Esophagus muscularis mucosa (tissue), 4 donors: ENCODE data around the gene HPS6. TPM values are rescaled to one million over a fixed set of nuclear protein-coding genes. Genes with fewer than 3 reads are reported as not detected.
"Not testable (repeated sequence)": the region's sequence is repeated elsewhere in the genome, so short reads cannot be mapped to it uniquely, and the experiment has no call there.

ENCODE experiments used
- DNase-seq: peaks from one replicate; pipeline ENCODE4 v3.0.0-alpha.2; 2017; ENCODE audit errors: extremely low spot score
- H3K27ac ChIP-seq, 4 donors: fragments of 200-600 bp; sonication (generic); replicated peaks in 1 of 4; 1 replicate in 3 of 4; 2 replicates in 1 of 4; pipeline ENCODE4 v1.5.1; 2016 to 2019; ENCODE audit warnings: mild to moderate bottlenecking in 1 of 4
- H3K27me3 ChIP-seq, 4 donors: fragments of 200-600 bp; sonication (generic); one replicate each; pipeline versions ENCODE4 v1.5.1 to v1.6.0; 2016 to 2019
- H3K36me3 ChIP-seq, 4 donors: fragments of 200-600 bp; sonication (generic); one replicate each; pipeline ENCODE4 v1.5.1; 2016 to 2019
- H3K4me1 ChIP-seq, 4 donors: fragments of 200-600 bp; sonication (generic); one replicate each; pipeline ENCODE4 v1.5.1; 2016 to 2019
- H3K4me3 ChIP-seq, 4 donors: fragments of 200-600 bp; sonication (generic); 1 replicate in 2 of 4; 2 replicates in 2 of 4; pipeline ENCODE4 v1.5.1; 2016 to 2019; ENCODE audit warnings: mild to moderate bottlenecking in 4 of 4, moderate library complexity in 1 of 4
- H3K9me3 ChIP-seq, 4 donors: fragments of 200-600 bp; sonication (generic); 1 replicate in 3 of 4; 2 replicates in 1 of 4; pipeline ENCODE4 v1.5.1; 2016 to 2019
- EP300 ChIP-seq: sonication (generic); formaldehyde crosslinking; IDR thresholded peaks from one replicate; pipeline ENCODE4 v1.6.1; 2017; ENCODE audit warnings: antibody characterized with exemption
- POLR2A ChIP-seq: fragments of 450-650 bp; IDR thresholded peaks from one replicate; pipeline ENCODE4 v1.6.1; 2017; ENCODE audit warnings: antibody characterized with exemption, moderate library complexity, mild to moderate bottlenecking, low read depth
- POLR2AphosphoS5 ChIP-seq, 2 donors: sonication (generic); formaldehyde crosslinking; IDR thresholded peaks; one replicate each; pipeline ENCODE4 v1.6.1; 2017; ENCODE audit warnings: antibody characterized with exemption in 2 of 2
- WGBS: methylation state at CpG from one replicate; pipeline ENCODE4 v1.1.5; 2018; 5-methylcytosine and 5-hydroxymethylcytosine counted together
- intact Hi-C: fragments of 100-400 bp; cut with DNase I; formaldehyde crosslinking; loops from one replicate; pipeline ENCODE4 v1.15.1; 2023
- total RNA-seq, 4 donors: library from RNA; depleted of rRNA; stranded (reverse); fragments of >200 nt; gene quantifications; one replicate each; pipeline versions ENCODE4 v1.1.0 to v1.2.1, GENCODE V29; 2016
- TF ChIP-seq, protein P1 (sequence below), 3 experiments: fragments of 200-600 bp in 2 of 3; fragments of 450-650 bp in 1 of 3; sonication (generic) in 2 of 3; IDR thresholded peaks; one replicate each; pipeline ENCODE4 v1.5.1; 2017 to 2019; ENCODE audit warnings: antibody characterized with exemption in 3 of 3, mild to moderate bottlenecking in 2 of 3, moderate library complexity in 1 of 3

The HPS6 gene
- total RNA-seq, 4 donors from 2014 or later: 21.2 to 40.0 (median 28.2) TPM

DNA sequence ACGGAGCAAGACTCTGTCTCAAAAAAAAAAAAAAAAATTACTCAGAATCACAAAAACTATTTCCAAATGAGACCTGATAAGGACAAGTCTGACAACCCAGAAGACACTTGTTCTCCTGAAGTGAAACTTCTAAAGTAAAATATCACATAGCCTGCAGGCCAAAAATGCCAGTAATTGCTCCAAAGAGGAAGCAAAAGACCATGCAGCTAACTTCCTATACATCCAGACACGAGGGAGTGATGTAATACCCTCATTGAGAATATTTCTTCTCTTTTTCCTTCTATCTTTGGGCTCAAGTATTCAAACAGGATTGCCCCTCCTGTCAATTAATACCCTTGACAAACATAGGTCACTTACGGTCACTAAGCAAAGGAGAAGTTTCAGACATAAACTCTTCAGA is 40.4 kb upstream of the HPS6 start:
- H3K4me1 ChIP-seq: no peaks in the 10 kb centered on the region
- H3K27me3 ChIP-seq: no peaks in the 10 kb centered on the region
- no peak for DNase-seq
- intact Hi-C loops: no loop called here
- no peak overlapping the region for H3K4me3 ChIP-seq
- TF ChIP-seq POLR2AphosphoS5 (IDR thresholded peaks at IDR 0.05): no peak
- TF ChIP-seq POLR2A: no peak
- TF ChIP-seq, protein P1, sequence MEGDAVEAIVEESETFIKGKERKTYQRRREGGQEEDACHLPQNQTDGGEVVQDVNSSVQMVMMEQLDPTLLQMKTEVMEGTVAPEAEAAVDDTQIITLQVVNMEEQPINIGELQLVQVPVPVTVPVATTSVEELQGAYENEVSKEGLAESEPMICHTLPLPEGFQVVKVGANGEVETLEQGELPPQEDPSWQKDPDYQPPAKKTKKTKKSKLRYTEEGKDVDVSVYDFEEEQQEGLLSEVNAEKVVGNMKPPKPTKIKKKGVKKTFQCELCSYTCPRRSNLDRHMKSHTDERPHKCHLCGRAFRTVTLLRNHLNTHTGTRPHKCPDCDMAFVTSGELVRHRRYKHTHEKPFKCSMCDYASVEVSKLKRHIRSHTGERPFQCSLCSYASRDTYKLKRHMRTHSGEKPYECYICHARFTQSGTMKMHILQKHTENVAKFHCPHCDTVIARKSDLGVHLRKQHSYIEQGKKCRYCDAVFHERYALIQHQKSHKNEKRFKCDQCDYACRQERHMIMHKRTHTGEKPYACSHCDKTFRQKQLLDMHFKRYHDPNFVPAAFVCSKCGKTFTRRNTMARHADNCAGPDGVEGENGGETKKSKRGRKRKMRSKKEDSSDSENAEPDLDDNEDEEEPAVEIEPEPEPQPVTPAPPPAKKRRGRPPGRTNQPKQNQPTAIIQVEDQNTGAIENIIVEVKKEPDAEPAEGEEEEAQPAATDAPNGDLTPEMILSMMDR (IDR thresholded peaks at IDR 0.05): no peak
- no peaks in the 10 kb centered on the region for H3K9me3 ChIP-seq
- H3K36me3 ChIP-seq: peaks cover 49 to 99% (median 87%) of the 10 kb centered on the region in 4 donors
- 77% methylated on average over 3 of the region's 3 CpGs for WGBS
- H3K27ac ChIP-seq: no peak overlapping the region

DNA sequence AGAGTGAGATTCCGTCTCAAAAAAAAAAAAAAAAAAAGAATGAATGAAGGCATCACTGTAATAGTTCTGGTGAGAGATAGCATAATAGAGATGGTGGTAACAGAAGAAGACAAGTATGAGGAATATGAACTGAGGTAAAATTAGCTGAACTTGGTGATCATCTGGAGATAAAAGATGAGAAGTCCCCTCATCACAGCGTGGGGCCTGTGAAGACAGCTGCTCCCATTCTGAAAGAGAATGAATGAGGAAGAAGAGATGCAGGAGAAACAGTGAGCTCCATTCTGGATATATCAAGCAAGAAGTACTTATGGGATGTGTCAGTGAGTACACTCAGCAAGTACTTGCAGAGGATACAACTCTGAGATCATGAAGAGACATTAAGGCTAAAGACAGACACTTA is 37.9 kb upstream of the HPS6 start:
- intact Hi-C loops: no loop called here
- 96% methylated on average over 2 of the region's 2 CpGs for WGBS

GRCh38 chr10:102033787-102034186 is 31.4 kb upstream of the HPS6 start:
- Histone ChIP-seq H3K36me3 (peaks cover 44 to 94% (median 79%) of the 10 kb centered on the region in 4 donors), H3K4me1 (no peaks in the 10 kb centered on the region), H3K27ac (no peak overlapping the region), H3K4me3 (no peak overlapping the region), H3K9me3 (no peaks in the 10 kb centered on the region), H3K27me3 (no peaks in the 10 kb centered on the region)
- DNase-seq: no peak
- intact Hi-C loops: no loop called here
- 85% methylated on average over 2 of the region's 2 CpGs for WGBS
- TF ChIP-seq POLR2A (no peak), EP300 (no peak), POLR2AphosphoS5 (IDR thresholded peaks at IDR 0.05) (no peak)
- TF ChIP-seq, protein P1 (IDR thresholded peaks at IDR 0.05): no peak

More for the DNA sequence above, 37.9 kb upstream of the HPS6 start:
- Histone ChIP-seq H3K36me3 (peaks cover 55 to 100% (median 90%) of the 10 kb centered on the region in 4 donors), H3K27ac (no peak overlapping the region), H3K4me3 (no peak overlapping the region), H3K27me3 (no peaks in the 10 kb centered on the region), H3K9me3 (no peaks in the 10 kb centered on the region), H3K4me1 (no peaks in the 10 kb centered on the region)
- TF ChIP-seq POLR2A: no peak
- TF ChIP-seq, protein P1 (IDR thresholded peaks at IDR 0.05): no peak
- TF ChIP-seq POLR2AphosphoS5 (IDR thresholded peaks at IDR 0.05): no peak
- no peak for TF ChIP-seq EP300
- no peak for DNase-seq

DNA sequence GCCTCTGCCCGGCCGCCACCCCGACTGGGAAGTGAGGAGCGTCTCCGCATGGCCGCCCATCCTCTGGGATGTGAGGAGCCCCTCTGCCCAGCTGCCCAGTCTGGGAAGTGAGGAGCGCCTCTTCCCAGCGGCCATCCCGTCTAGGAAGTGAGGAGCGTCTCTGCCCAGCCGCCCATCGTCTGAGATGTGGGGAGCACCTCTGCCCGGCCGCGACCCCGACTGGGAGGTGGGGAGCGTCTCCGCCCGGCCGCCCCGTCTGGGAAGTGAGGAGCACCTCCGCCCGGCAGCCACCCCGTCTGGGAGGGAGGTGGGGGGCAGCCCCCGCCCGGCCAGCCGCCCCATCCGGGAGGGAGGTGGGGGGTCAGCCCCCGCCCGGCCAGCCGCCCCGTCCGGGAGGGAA is 29.3 kb upstream of the HPS6 start:
- H3K4me1 ChIP-seq, DNase-seq, H3K27me3 ChIP-seq, intact Hi-C loops, H3K9me3 ChIP-seq, H3K4me3 ChIP-seq, H3K27ac ChIP-seq: not testable (repeated sequence)
- peaks cover 29 to 85% (median 72%) of the 10 kb centered on the region in 4 donors for H3K36me3 ChIP-seq
- WGBS: no CpG with 5 or more reads among the region's 33 CpGs

GRCh38 chr10:102038410-102038809 is 26.7 kb upstream of the HPS6 start:
- intact Hi-C loops: no loop called here
- Histone ChIP-seq H3K4me1 (peaks cover 0 to 13% (median 7%) of the 10 kb centered on the region in 4 donors), H3K36me3 (peaks cover 15 to 59% (median 48%) of the 10 kb centered on the region in 4 donors), H3K27ac (no peak overlapping the region), H3K4me3 (no peak overlapping the region), H3K9me3 (no peaks in the 10 kb centered on the region), H3K27me3 (no peaks in the 10 kb centered on the region)
- TF ChIP-seq EP300 (no peak), POLR2AphosphoS5 (IDR thresholded peaks at IDR 0.05) (no peak), POLR2A (no peak)
- TF ChIP-seq, protein P1 (IDR thresholded peaks at IDR 0.05): no peak
- no peak for DNase-seq
